ENCODE measurements around the gene APBB1IP. TPM values are rescaled to one million over a fixed set of nuclear protein-coding genes. Genes with fewer than 3 reads are reported as not detected.

APBB1IP gene
- total and polyA plus RNA-seq, 8 donors: 1.8 to 50.0 (median 2.4) TPM

GRCh38 chr10:26507441-26507840 is 69.3 kb downstream of the APBB1IP start:
- DNase-seq: no peak
- no peaks in the 10 kb centered on the region for H3K9me3 ChIP-seq
- no peak overlapping the region for H3K4me3 ChIP-seq
- intact Hi-C loops (cut with DNase I): loop anchor here in 1 of 2 donors (10.0 kb wide), 1 partner anchor 543 kb away; no protein-coding TSS in a partner anchor
- H3K27me3 ChIP-seq: no peaks in the 10 kb centered on the region
- TF ChIP-seq, protein P1, sequence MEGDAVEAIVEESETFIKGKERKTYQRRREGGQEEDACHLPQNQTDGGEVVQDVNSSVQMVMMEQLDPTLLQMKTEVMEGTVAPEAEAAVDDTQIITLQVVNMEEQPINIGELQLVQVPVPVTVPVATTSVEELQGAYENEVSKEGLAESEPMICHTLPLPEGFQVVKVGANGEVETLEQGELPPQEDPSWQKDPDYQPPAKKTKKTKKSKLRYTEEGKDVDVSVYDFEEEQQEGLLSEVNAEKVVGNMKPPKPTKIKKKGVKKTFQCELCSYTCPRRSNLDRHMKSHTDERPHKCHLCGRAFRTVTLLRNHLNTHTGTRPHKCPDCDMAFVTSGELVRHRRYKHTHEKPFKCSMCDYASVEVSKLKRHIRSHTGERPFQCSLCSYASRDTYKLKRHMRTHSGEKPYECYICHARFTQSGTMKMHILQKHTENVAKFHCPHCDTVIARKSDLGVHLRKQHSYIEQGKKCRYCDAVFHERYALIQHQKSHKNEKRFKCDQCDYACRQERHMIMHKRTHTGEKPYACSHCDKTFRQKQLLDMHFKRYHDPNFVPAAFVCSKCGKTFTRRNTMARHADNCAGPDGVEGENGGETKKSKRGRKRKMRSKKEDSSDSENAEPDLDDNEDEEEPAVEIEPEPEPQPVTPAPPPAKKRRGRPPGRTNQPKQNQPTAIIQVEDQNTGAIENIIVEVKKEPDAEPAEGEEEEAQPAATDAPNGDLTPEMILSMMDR (IDR thresholded peaks at IDR 0.05): no peak
- H3K4me1 ChIP-seq: peaks cover 0 to 13% of the 10 kb centered on the region in 2 donors
- ATAC-seq: no peak
- H3K27ac ChIP-seq: no peak overlapping the region
- H3K36me3 ChIP-seq: peaks cover 0 to 52% of the 10 kb centered on the region in 2 donors

DNA sequence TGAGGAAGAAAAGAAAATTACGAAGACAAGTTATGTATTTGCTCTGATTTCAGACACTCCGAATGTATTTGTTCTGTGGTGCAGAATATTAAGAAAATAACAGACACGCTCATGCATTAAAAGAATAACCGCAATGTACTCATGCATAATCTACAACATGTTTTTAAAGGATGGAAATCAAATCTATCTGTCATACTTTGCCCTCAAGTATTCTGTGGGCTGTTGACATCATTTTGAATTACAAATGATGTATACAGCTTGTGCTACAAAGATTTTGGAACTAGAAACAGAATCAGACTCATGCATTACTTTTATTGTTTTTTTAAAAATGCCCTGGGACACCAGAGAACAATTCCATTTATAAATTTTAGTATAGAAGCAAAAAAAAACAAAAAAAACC is 69.9 kb downstream of the APBB1IP start:
- H3K4me1 ChIP-seq: peaks cover 0 to 11% of the 10 kb centered on the region in 2 donors
- H3K4me3 ChIP-seq: no peak overlapping the region
- H3K9me3 ChIP-seq: no peaks in the 10 kb centered on the region
- DNase-seq: no peak
- H3K27ac ChIP-seq: no peak overlapping the region
- intact Hi-C loops (cut with DNase I): loop anchor here in 1 of 2 donors (10.0 kb wide), 1 partner anchor 543 kb away; no protein-coding TSS in a partner anchor
- TF ChIP-seq, protein P1 (IDR thresholded peaks at IDR 0.05): no peak
- H3K27me3 ChIP-seq: no peaks in the 10 kb centered on the region
- ATAC-seq: no peak
- peaks cover 0 to 56% of the 10 kb centered on the region in 2 donors for H3K36me3 ChIP-seq

DNA sequence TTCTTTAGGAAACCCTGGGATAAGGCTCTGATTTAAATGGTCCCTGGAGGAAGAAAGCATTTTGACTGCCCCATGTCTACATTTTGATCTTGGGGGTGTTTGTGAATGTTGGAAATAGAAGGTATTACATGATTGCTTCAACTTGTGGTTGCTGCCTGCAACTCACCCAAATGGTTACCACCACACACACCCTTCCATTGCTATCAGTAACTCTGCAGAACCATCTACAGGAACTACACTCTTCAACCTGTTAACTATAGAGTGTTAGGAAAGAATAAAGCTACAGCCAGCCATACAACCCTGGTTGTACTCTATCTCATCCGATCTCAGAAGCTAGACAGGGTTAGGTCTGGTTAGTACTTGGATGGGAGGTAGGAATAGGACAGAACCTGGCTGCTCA is 71.2 kb downstream of the APBB1IP start:
- Histone ChIP-seq H3K4me3 (no peak overlapping the region), H3K27me3 (no peaks in the 10 kb centered on the region), H3K9me3 (no peaks in the 10 kb centered on the region), H3K4me1 (no peaks in the 10 kb centered on the region), H3K36me3 (peaks cover 0 to 59% of the 10 kb centered on the region in 2 donors), H3K27ac (no peak overlapping the region)
- TF ChIP-seq, protein P1 (IDR thresholded peaks at IDR 0.05): no peak
- intact Hi-C loops (cut with DNase I): loop anchor here in 1 of 2 donors (10.0 kb wide), 1 partner anchor 545 kb away; no protein-coding TSS in a partner anchor
- DNase-seq (no peak), ATAC-seq (no peak)

DNA sequence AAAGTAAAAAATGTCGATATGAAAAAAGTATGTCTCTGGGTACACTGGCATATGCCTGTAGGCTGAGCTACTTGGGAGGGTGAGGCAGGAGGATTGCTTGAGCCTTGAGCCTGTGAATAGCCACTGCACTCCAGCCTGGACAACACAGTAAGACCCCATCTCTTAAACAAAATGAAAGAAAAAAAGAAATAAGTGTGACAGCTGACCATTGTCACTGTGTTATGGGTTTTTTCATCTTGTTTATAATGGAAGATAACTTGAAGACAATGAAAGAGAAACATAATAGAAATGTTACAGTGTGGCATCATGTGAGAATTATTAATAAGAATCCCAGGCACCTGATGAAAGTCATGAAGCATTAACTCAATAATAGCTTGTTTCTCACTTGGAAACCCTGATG is 75.0 kb downstream of the APBB1IP start:
- intact Hi-C loops (cut with DNase I): no loop called here
- Histone ChIP-seq H3K36me3 (peaks cover 0 to 68% of the 10 kb centered on the region in 2 donors), H3K9me3 (no peaks in the 10 kb centered on the region), H3K27me3 (no peaks in the 10 kb centered on the region), H3K4me3 (no peak overlapping the region), H3K4me1 (no peaks in the 10 kb centered on the region), H3K27ac (no peak overlapping the region)
- DNase-seq: no peak
- TF ChIP-seq, protein P1 (IDR thresholded peaks at IDR 0.05): no peak
- no peak for ATAC-seq

- Histone ChIP-seq H3K4me1 (no peaks in the 10 kb centered on the region), H3K27me3 (no peaks in the 10 kb centered on the region), H3K4me3 (no peak overlapping the region), H3K36me3 (peaks cover 0 to 85% of the 10 kb centered on the region in 2 donors), H3K27ac (no peak overlapping the region), H3K9me3 (no peaks in the 10 kb centered on the region)
- DNase-seq (no peak), ATAC-seq (no peak)
- intact Hi-C loops (cut with DNase I): no loop called here
- TF ChIP-seq, protein P1 (IDR thresholded peaks at IDR 0.05): no peak
These were observed 78.5 kb downstream of the APBB1IP start for GRCh38 chr10:26516540-26517101.

All from left lung (tissue), 10 donors.